Heart right ventricle (tissue), 16 donors: ENCODE data around the gene ACAN. TPM values are rescaled to one million over a fixed set of nuclear protein-coding genes. Genes with fewer than 3 reads are reported as not detected.

ENCODE experiments used
- ATAC-seq, 8 donors: fragments of 200-7000 bp; cut with Tn5 transposase; one replicate each; pipeline ENCODE4 v1.9.1; 2020; ENCODE audit warnings: mild to moderate bottlenecking in 8 of 8, moderate library complexity in 8 of 8, moderate number of reproducible peaks in 1 of 8
- DNase-seq, 2 donors: peaks; one replicate each; pipeline ENCODE4 v3.0.0-alpha.2; 2020
- H3K27ac ChIP-seq, 10 donors: fragments of 200-600 bp; sonication (generic) in 2 of 10; one replicate each; pipeline versions ENCODE4 v1.5.0 to v1.8.0; 2020 to 2022; ENCODE audit warnings: mild to moderate bottlenecking in 3 of 10
- H3K27me3 ChIP-seq, 7 donors: fragments of 200-600 bp; one replicate each; pipeline ENCODE4 v1.8.0; 2021 to 2022; ENCODE audit warnings: mild to moderate bottlenecking in 2 of 7
- H3K36me3 ChIP-seq, 9 donors: fragments of 200-600 bp; sonication (generic) in 1 of 9; one replicate each; pipeline versions ENCODE4 v1.5.0 to v1.8.0; 2020 to 2022; ENCODE audit warnings: mild to moderate bottlenecking in 2 of 9
- H3K4me1 ChIP-seq, 9 donors: fragments of 200-600 bp; sonication (generic) in 1 of 9; one replicate each; pipeline versions ENCODE4 v1.5.0 to v1.8.0; 2020 to 2022; ENCODE audit warnings: mild to moderate bottlenecking in 4 of 9
- H3K4me3 ChIP-seq, 10 donors: fragments of 200-600 bp; sonication (generic) in 2 of 10; one replicate each; pipeline versions ENCODE4 v1.5.0 to v1.8.0; 2020 to 2022; ENCODE audit warnings: mild to moderate bottlenecking in 7 of 10, moderate library complexity in 2 of 10
- H3K9me3 ChIP-seq, 11 donors: fragments of 200-600 bp in 10 of 11; sonication (generic) in 2 of 11; one replicate each; pipeline versions ENCODE4 v1.5.0 to v1.8.0; 2013 to 2022; ENCODE audit warnings: mild to moderate bottlenecking in 2 of 11, control low read depth in 1 of 11, moderate library complexity in 1 of 11
- WGBS, 2 donors: extraction: QIAGEN DNeasy Blood & Tissue Kit; methylation state at CpG; one replicate each; pipeline ENCODE4 v1.1.7; 2013; ENCODE audit warnings: inconsistent platforms in 1 of 2; 5-methylcytosine and 5-hydroxymethylcytosine counted together
- intact Hi-C, 10 donors: fragments of 100-400 bp; cut with DNase I; formaldehyde crosslinking; loops; one replicate each; pipeline versions ENCODE4 v1.11.1 to v1.14.2; 2022
- polyA plus RNA-seq, 2 donors: library from polyadenylated mRNA; stranded (reverse); fragments of 200-250 nt; gene quantifications; one replicate each; pipeline ENCODE4 v1.2.3, GENCODE V29; 2013
- total RNA-seq, 10 donors: library from RNA; stranded (reverse); fragmentation: NEBNext Ultra II Directional in 3 of 10; extraction: Animal tissue kit (Norgen Biotek cat#: 25700) in 3 of 10; gene quantifications; one replicate each; pipeline versions ENCODE4 v1.2.1 to v1.2.4, GENCODE V29; 2021 to 2023
- TF ChIP-seq, protein P1 (sequence below), 9 donors: fragments of 200-600 bp; sonication (generic) in 2 of 9; IDR thresholded peaks; one replicate each; pipeline versions ENCODE4 v1.5.0 to v1.8.0; 2021 to 2022; ENCODE audit warnings: antibody characterized with exemption in 9 of 9, mild to moderate bottlenecking in 5 of 9, moderate library complexity in 1 of 9
- donor health status: Arrhythmogenic right ventricular cardiomyopathy.
- donor health status: ischemic (EF 13 %, LVEDD 7.1; RV severe dilation, severe dysfunction).
- donor health status: healthy with polysubstance abuse.
- donor health status: DM: no; HTN: yes; CAD: no.
- donor health status: DM: no; HTN: no; CAD: no.
- donor health status: ischemic (EF 25% LVEDD 6.9; RV normal size, moderate dysfunction).
- donor health status: ischemic (EF 25% LVEDD 5.7; RV mildly dilated, moderate dysfunction).
- donor health status: healthy.
- donor health status: DM: yes; HTN: yes; CAD: no.
- donor health status: Ischemic cardiomyopathy.
- donor health status: ischemic (EF 35%, LVEDD 5.7; RV mildly dilated, moderate dysfunction).
- donor health status: nonischemic (EF 11% LVEDD 7.7; RV severe dilation, severe dysfunction).
- donor health status: DM: yes; HTN: yes; CAD: no.
- donor health status: PGD.
- donor health status: ischemic (EF 29% LVEDD 5.4; RV normal size, mild dysfunction).
- donor health status: nonischemic (EF 23%, LVEDD 6.1; RV moderate dilation, normal function).

The ACAN gene
- total and polyA plus RNA-seq, 12 donors, result 0.08 to 0.66 (median 0.19) TPM; not detected in 2

DNA sequence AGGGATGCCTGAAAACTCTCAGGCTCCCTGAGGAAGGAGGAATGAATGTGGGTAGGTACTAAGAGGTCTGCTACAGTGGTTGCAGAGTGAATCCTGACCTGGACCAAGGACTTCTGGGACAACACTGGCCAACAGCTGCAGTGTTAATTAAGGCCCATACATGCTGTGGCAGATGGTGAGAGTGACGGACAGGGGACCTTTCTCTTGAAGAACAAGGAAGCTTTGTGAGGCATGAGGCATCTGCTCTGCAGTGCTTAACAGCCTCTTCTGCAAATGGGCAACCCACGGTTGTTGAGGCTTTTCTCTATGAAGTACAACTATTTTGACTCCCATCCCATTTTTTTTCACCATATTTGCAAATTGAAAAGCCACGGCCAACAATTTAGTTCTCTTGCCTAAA is 26.6 kb upstream of the ACAN start:
- H3K4me1 ChIP-seq, result no peaks in the 10 kb centered on the region
- WGBS, 2 donors, result 69 to 75% methylated on average over 3 of the region's 3 CpGs
- intact Hi-C loops, result no loop called here
- ATAC-seq (no peak), DNase-seq (no peak)
- H3K27me3 ChIP-seq, result peaks cover 0 to 29% (median 13%) of the 10 kb centered on the region in 7 donors
- no peaks in the 10 kb centered on the region for H3K36me3 ChIP-seq
- no peak overlapping the region for H3K27ac ChIP-seq
- TF ChIP-seq, protein P1, sequence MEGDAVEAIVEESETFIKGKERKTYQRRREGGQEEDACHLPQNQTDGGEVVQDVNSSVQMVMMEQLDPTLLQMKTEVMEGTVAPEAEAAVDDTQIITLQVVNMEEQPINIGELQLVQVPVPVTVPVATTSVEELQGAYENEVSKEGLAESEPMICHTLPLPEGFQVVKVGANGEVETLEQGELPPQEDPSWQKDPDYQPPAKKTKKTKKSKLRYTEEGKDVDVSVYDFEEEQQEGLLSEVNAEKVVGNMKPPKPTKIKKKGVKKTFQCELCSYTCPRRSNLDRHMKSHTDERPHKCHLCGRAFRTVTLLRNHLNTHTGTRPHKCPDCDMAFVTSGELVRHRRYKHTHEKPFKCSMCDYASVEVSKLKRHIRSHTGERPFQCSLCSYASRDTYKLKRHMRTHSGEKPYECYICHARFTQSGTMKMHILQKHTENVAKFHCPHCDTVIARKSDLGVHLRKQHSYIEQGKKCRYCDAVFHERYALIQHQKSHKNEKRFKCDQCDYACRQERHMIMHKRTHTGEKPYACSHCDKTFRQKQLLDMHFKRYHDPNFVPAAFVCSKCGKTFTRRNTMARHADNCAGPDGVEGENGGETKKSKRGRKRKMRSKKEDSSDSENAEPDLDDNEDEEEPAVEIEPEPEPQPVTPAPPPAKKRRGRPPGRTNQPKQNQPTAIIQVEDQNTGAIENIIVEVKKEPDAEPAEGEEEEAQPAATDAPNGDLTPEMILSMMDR (IDR thresholded peaks at IDR 0.05), result no peak
- H3K9me3 ChIP-seq, result peaks cover 0 to 22% (median 2%) of the 10 kb centered on the region in 11 donors
- no peak overlapping the region for H3K4me3 ChIP-seq

DNA sequence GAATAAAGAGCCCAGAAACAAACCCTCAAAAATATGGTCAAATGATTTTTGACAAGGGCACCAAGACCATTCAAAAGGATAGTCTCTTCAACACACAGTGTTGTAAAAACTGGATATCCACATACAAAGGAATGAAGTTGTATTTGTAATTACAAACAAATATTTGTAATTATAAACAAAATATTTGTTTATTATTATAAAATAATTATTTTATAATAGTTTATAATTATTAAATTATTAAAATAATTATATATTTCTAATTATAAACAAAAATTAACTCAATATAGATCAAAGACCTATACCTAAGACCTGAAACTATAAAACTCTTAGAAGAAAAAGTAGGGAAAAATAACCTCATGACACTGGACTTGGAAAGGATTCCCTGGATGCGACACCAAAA is 23.3 kb upstream of the ACAN start:
- TF ChIP-seq, protein P1 (IDR thresholded peaks at IDR 0.05), result no peak
- DNase-seq (no peak), ATAC-seq (no peak)
- Histone ChIP-seq H3K27ac (no peak overlapping the region), H3K4me1 (no peaks in the 10 kb centered on the region), H3K36me3 (no peaks in the 10 kb centered on the region), H3K9me3 (peaks cover 0 to 20% (median 2%) of the 10 kb centered on the region in 11 donors), H3K4me3 (no peak overlapping the region), H3K27me3 (peaks cover 0 to 25% (median 13%) of the 10 kb centered on the region in 7 donors)
- WGBS, 2 donors, result 83 to 98% methylated on average over 1 of the region's 1 CpG
- intact Hi-C loops, result no loop called here

DNA sequence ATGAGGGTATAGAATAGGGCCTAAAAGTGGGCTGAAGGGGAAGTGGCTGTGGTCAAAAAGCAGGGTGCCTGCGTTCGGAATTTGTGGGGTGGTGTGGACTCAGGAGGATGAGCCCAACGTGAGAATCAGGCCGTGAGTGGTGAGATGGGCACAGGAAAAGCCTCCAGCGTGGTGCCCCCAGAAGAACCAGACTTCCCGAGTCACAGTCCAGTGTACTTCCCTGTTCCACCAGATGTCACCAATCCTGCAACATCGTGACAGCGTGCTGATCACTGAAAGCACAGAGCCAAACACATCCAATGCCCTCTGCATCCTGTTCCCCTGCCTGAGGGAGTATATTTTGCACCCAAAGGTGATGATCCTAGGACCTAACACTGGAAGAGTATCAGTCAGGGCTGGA is 20.8 kb upstream of the ACAN start:
- Histone ChIP-seq H3K36me3 (no peaks in the 10 kb centered on the region), H3K9me3 (peaks cover 0 to 6% (median 0%) of the 10 kb centered on the region in 11 donors), H3K27ac (no peak overlapping the region), H3K27me3 (peaks cover 0 to 25% (median 13%) of the 10 kb centered on the region in 7 donors), H3K4me1 (no peaks in the 10 kb centered on the region), H3K4me3 (no peak overlapping the region)
- 62 to 69% methylated on average over 8 of the region's 8 CpGs for WGBS, 2 donors
- TF ChIP-seq, protein P1 (IDR thresholded peaks at IDR 0.05), result no peak
- intact Hi-C loops, result no loop called here
- ATAC-seq, result no peak
- no peak for DNase-seq

DNA sequence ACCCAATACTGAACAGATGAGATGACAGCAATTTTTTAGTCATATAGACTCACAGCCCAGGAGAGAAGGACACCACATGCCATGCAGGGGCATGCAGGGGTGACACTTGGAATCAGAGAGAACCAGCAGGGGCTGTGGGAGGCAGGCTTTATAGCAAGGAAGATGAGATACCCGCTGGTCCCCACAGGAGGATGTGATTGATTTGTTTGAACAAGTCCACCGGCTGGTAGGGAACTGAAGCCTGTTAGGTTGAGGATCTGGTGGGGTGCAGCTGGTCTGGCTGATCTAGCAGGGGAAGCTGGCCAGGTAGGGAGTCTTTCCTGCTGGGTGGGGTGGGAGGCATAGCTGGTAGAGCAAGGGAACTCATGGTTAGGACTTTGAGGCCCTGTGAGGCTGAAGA is 18.0 kb upstream of the ACAN start:
- H3K4me3 ChIP-seq, result no peak overlapping the region
- TF ChIP-seq, protein P1 (IDR thresholded peaks at IDR 0.05), result no peak
- 76 to 80% methylated on average over 2 of the region's 2 CpGs for WGBS, 2 donors

More for the DNA sequence above, 18.0 kb upstream of the ACAN start:
- no peak overlapping the region for H3K27ac ChIP-seq
- intact Hi-C loops, result no loop called here
- peaks cover 0 to 6% (median 0%) of the 10 kb centered on the region in 11 donors for H3K9me3 ChIP-seq
- H3K4me1 ChIP-seq, result no peaks in the 10 kb centered on the region
- no peak for DNase-seq
- H3K36me3 ChIP-seq, result no peaks in the 10 kb centered on the region
- ATAC-seq, result no peak
- H3K27me3 ChIP-seq, result peaks cover 0 to 15% (median 0%) of the 10 kb centered on the region in 7 donors
